Right cardiac atrium (tissue), 5 donors: ENCODE measurements around the gene PIK3R2. TPM values are rescaled to one million over a fixed set of nuclear protein-coding genes. Genes with fewer than 3 reads are reported as not detected.
"Not testable (repeated sequence)": the region's sequence is repeated elsewhere in the genome, so short reads cannot be mapped to it uniquely, and the experiment has no call there.

ENCODE experiments used
- ATAC-seq, 2 donors: fragments of 200-7000 bp; cut with Tn5 transposase; one replicate each; pipeline versions ENCODE4 v1.8.0 to v1.9.1; 2020; ENCODE audit warnings: moderate library complexity in 2 of 2, mild to moderate bottlenecking in 1 of 2
- DNase-seq, 3 donors: peaks; one replicate each; pipeline ENCODE4 v3.0.0-alpha.2; 2020
- H3K27ac ChIP-seq: one replicate; pipeline ENCODE4 v1.5.1; 2013; ENCODE audit warnings: mild to moderate bottlenecking, low read length, control low read depth, moderate library complexity
- H3K27me3 ChIP-seq: one replicate; pipeline ENCODE4 v1.6.1; 2013; ENCODE audit not compliant: control insufficient read depth, insufficient read depth
- H3K4me1 ChIP-seq: one replicate; pipeline ENCODE4 v1.6.1; 2013; ENCODE audit warnings: low read length; ENCODE audit not compliant: control insufficient read depth, insufficient read depth
- H3K4me3 ChIP-seq: one replicate; pipeline ENCODE4 v1.5.1; 2013; ENCODE audit warnings: low read length, control low read depth
- H3K9me3 ChIP-seq: one replicate; pipeline ENCODE4 v1.6.1; 2013; ENCODE audit warnings: low read length; ENCODE audit not compliant: control insufficient read depth
- WGBS: extraction: QIAGEN DNeasy Blood & Tissue Kit; methylation state at CpG from one replicate; pipeline ENCODE4 v1.1.7; 2013; 5-methylcytosine and 5-hydroxymethylcytosine counted together
- intact Hi-C, 4 donors: fragments of 100-400 bp; cut with DNase I; formaldehyde crosslinking; loops; one replicate each; pipeline versions ENCODE4 v1.11.0 to v1.14.0; 2022 to 2023
- polyA plus RNA-seq: library from polyadenylated mRNA; stranded (reverse); fragments of 200-250 nt; gene quantifications from one replicate; pipeline ENCODE4 v1.2.3, GENCODE V29; 2013
- total RNA-seq, 4 donors: library from RNA; stranded (reverse); fragmentation: NEBNext Ultra II Directional; extraction: Animal tissue kit (Norgen Biotek cat#: 25700); gene quantifications; one replicate each; pipeline ENCODE4 v1.2.1, GENCODE V29; 2021
- donor health status: healthy with polysubstance abuse.
- donor health status: DM: no; HTN: yes; CAD: no.
- donor health status: DM: no; HTN: no; CAD: no.
- donor health status: DM: no; HTN: yes; CAD: no; lungs with severe emphysema.
- donor health status: DM: yes; HTN: yes; CAD: no.

The PIK3R2 gene
- total and polyA plus RNA-seq, 5 donors: 7.1 to 30.1 (median 24.9) TPM

DNA sequence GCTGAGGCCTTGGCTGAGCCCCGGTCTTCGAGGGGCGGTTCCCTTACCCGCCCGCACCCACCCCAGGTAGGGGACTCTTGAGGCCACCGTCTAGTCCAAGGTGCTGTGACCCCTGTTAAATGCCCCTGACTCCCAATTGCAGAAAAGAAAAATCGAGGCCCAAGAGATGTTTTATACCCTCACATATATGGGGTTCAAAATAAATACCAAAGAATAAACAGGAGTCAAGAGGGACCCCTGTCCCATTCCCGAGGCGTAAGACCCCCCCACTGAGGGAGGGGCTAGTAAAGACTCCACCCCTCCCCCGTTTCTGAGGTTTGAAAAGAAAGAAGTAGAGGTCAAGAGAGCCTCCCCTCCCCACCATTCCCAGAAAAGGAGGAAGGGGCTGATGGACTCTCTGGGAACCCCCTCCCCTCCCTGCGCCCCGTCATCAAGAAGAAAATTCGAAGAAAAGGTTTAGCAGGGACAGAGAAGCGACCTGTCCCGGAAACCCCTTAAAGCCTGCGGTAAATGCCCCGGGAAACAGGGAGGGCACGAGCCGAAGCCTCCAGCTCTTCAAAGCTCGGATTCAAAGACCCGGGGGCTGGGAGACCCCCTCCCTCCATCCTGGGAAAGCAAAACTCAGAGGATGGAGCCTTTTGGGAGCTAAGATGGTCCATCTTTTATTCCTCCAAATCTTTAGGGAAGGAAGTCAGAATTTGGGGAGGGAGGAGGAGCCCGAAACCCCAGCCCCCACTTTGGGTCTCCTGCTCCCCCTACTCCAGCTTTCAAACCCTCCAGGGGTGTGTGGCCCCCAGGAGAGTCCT is 51.6 kb downstream of the PIK3R2 start:
- H3K27me3 ChIP-seq: no peaks in the 10 kb centered on the region
- peaks cover 5% of the 10 kb centered on the region for H3K4me1 ChIP-seq
- intact Hi-C loops: loop anchor here in 3 of 4 donors (5.0 to 10.0 kb wide), 3 partner anchors 48 to 210 kb away; partner anchors contain the start of genes SSBP4 (in 2 of the 3) and LSM4 (in 1 of the 3)
- no peaks in the 10 kb centered on the region for H3K9me3 ChIP-seq
- H3K4me3 ChIP-seq: peak overlapping the region; percentile 71
- ATAC-seq (peak; percentile 33 to 36), DNase-seq (no peak)
- WGBS: under 1% methylated on average over 22 of the region's 22 CpGs
- peak overlapping the region; percentile 95 for H3K27ac ChIP-seq

GRCh38 chr19:18205200-18205892 is 52.4 kb downstream of the PIK3R2 start:
- Histone ChIP-seq H3K4me1 (peaks cover 5% of the 10 kb centered on the region), H3K27ac (peak overlapping the region; percentile 95), H3K9me3 (no peaks in the 10 kb centered on the region), H3K4me3 (peak overlapping the region; percentile 71), H3K27me3 (no peaks in the 10 kb centered on the region)
- peak; percentile 44 to 53 for ATAC-seq
- DNase-seq: peak; percentile 86 to 95 (median 94)
- WGBS: 10% methylated on average over 36 of the region's 36 CpGs
- intact Hi-C loops: loop anchor here in 3 of 4 donors (5.0 to 10.0 kb wide), 3 partner anchors 47 to 209 kb away; partner anchors contain the start of genes SSBP4 (in 2 of the 3) and LSM4 (in 1 of the 3)

DNA sequence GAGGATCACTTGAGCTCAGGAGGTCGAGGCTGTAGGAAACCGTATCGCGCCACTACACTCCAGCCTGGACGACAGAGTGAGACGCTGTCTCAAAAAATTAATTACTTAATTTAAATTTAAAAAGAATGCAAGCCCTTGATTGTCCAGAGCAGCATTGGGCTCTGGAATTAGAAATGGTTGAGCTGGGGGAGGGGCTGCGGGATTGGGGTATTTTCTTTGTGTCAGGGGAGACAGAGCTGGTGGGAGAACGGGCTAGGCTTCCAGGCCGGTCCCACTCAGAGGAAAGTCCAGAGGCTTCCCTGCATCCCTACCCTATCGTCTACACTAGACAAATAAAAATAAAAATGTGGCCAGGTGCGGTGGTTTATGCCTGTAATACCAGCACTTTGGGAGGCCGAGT is 53.1 kb downstream of the PIK3R2 start:
- H3K4me1 ChIP-seq: peaks cover 5% of the 10 kb centered on the region
- H3K27me3 ChIP-seq: no peaks in the 10 kb centered on the region
- DNase-seq (peak in 1 of 3 donors; percentile 56), ATAC-seq (no peak)
- peak overlapping the region; percentile 95 for H3K27ac ChIP-seq
- 85% methylated on average over 12 of the region's 12 CpGs for WGBS
- intact Hi-C loops: loop anchor here in 3 of 4 donors (5.0 to 10.0 kb wide), 3 partner anchors 46 to 209 kb away; partner anchors contain the start of genes SSBP4 (in 2 of the 3) and LSM4 (in 1 of the 3)
- H3K4me3 ChIP-seq: no peak overlapping the region
- no peaks in the 10 kb centered on the region for H3K9me3 ChIP-seq

DNA sequence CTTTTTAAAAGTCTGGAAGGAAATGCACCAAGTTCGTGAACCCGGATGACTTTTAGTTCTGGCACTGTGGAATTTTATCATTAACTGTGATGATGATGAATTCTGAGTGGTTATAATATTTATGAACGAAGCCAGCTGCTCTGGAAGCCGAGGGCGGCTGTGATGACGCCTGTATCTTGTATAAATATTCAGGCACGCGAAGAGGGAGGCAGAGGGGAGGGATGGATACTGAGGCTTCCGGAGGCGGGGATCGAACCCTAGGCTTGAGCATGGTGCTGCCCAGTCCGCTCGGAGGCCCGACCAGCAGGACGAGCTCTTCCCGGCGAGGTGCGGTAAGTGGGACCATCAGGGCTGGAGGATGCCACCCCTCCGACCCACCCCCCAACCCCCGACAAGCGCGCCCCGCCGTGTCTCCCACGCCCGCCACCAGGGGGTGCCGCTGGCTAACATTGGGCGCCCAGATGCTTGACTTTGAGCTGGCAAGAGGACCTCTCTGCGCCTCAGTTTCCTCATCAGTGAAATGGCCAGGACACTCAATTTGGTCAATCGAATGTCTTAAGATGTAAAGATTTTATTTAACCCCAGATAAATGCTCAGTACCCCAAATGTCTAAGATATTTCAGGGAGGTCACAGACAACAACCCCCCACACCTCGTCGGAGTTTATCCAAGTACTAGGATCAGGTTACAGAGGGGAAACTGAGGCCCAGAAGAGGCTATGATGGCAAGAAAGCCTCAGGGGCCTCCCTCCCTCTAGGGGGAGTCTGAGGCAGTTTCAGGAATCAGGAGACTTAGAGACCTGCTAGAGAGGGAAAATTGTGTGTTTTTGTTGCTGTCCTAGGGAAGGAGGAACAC is 55.4 kb downstream of the PIK3R2 start:
- Histone ChIP-seq H3K9me3 (no peaks in the 10 kb centered on the region), H3K4me1 (no peaks in the 10 kb centered on the region), H3K27ac (peak overlapping the region; percentile 8), H3K27me3 (no peaks in the 10 kb centered on the region), H3K4me3 (no peak overlapping the region)
- ATAC-seq (no peak), DNase-seq (peak; percentile 73 to 87 (median 85))
- intact Hi-C loops: loop anchor here in 3 of 4 donors (2.0 to 10.0 kb wide), 4 partner anchors 42 to 206 kb away; partner anchors contain the start of genes SSBP4 (in 2 of the 3) and LSM4 (in 1 of the 3)
- 13% methylated on average over 32 of the region's 32 CpGs for WGBS

DNA sequence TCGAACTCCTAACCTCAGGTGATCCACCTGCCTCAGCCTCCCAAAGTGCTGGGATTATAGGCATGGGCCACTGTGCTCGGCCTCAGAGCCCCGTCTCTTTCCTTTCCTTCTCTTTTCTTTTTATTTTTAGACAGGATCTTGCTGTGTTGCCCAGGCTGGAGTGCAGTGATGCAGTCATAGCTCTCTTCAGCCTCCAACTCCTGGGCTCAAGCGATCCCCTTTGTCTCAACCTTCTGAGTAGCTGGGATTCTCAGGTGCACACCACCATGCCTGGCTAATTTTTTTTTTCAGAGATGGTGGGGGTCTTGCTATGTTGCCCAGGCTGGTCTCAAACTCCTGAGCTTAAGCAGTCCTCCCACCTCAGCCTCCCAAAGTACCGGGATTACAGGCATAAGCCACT is 56.9 kb downstream of the PIK3R2 start:
- not testable (repeated sequence) for ATAC-seq, H3K4me1 ChIP-seq, H3K4me3 ChIP-seq, H3K27ac ChIP-seq, H3K27me3 ChIP-seq, H3K9me3 ChIP-seq, DNase-seq
- intact Hi-C loops: loop anchor here (2.0 to 10.0 kb wide), 6 partner anchors 37 to 205 kb away; partner anchors contain the start of genes SSBP4 (in 2 of the 4) and LSM4 (in 1 of the 4)
- WGBS: 80% methylated on average over 5 of the region's 5 CpGs

- ATAC-seq (no peak), DNase-seq (peak in 1 of 3 donors; percentile 32)
- Histone ChIP-seq H3K27me3 (no peaks in the 10 kb centered on the region), H3K4me1 (no peaks in the 10 kb centered on the region), H3K4me3 (no peak overlapping the region), H3K9me3 (no peaks in the 10 kb centered on the region), H3K27ac (no peak overlapping the region)
- intact Hi-C loops: loop anchor here in 2 of 4 donors (5.0 to 10.0 kb wide), 3 partner anchors 36 to 193 kb away; no protein-coding TSS in a partner anchor
- WGBS: 84% methylated on average over 14 of the region's 14 CpGs
Observed at GRCh38 chr19:18211683-18212082, 58.7 kb downstream of the PIK3R2 start.

DNA sequence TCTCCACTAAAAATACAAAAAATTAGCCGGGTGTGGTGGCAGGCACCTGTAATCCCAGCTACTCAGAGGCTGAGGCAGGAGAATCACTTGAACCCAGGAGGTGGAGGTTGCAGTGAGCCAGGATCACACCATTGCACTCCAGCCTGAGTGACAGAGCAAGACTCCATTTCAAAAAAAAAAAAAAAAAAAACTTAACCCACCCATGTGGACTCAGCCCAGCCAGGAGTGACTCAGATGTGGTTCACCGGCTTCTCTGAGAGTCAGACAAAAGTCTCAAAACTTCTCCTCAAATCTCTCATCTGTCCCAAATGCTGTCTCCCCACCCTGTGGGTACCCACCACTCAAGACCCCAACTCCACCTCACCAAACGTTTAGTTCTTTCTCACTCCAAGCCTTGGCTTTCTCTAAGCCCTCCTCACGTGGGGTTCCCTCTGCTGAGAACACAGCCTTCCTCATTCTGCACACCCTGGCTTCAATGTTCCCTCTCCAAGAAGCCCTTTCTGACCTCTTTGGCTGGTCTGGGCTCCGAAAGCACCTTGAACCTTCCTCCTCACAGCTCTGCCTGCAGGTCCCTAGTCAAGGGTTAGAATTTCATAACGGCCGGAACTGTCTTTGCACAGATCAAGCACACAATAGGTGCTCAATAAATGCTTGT is 61.9 kb downstream of the PIK3R2 start:
- Histone ChIP-seq H3K4me1 (no peaks in the 10 kb centered on the region), H3K4me3 (no peak overlapping the region), H3K9me3 (no peaks in the 10 kb centered on the region), H3K27me3 (no peaks in the 10 kb centered on the region), H3K27ac (no peak overlapping the region)
- intact Hi-C loops: loop anchor here in 2 of 4 donors (5.0 to 10.0 kb wide), 3 partner anchors 32 to 190 kb away; no protein-coding TSS in a partner anchor
- DNase-seq: no peak
- whole genome bisulfite sequencing: 68% methylated on average over 7 of the region's 7 CpGs
- no peak for ATAC-seq

- Histone ChIP-seq H3K27ac (no peak overlapping the region), H3K9me3 (no peaks in the 10 kb centered on the region), H3K27me3 (no peaks in the 10 kb centered on the region), H3K4me1 (no peaks in the 10 kb centered on the region), H3K4me3 (no peak overlapping the region)
- ATAC-seq (no peak), DNase-seq (no peak)
- intact Hi-C loops: loop anchor here in 1 of 4 donors (10.0 kb wide), 1 partner anchor 188 kb away; no protein-coding TSS in a partner anchor
- WGBS: 94% methylated on average over 8 of the region's 8 CpGs
Observed at GRCh38 chr19:18216789-18217188, 63.8 kb downstream of the PIK3R2 start.

- intact Hi-C loops: loop anchor here in 1 of 4 donors (10.0 kb wide), 1 partner anchor 187 kb away; no protein-coding TSS in a partner anchor
- no peaks in the 10 kb centered on the region for H3K4me1 ChIP-seq
- H3K9me3 ChIP-seq: no peaks in the 10 kb centered on the region
- DNase-seq (no peak), ATAC-seq (peak in 1 of 2 donors; percentile 15)
- H3K4me3 ChIP-seq: no peak overlapping the region
- WGBS: 84% methylated on average over 17 of the region's 17 CpGs
- H3K27ac ChIP-seq: no peak overlapping the region
- no peaks in the 10 kb centered on the region for H3K27me3 ChIP-seq
Observed at GRCh38 chr19:18218159-18218558, 65.2 kb downstream of the PIK3R2 start.
